SKM-1 treated with dmso at 0.1 percent for 144 hours (cell line): ENCODE measurements around the gene PLD5.
A peak's percentile ranks its signal among the peaks of the same experiment; 100 is the strongest.
"Not testable (repeated sequence)": the region's sequence is repeated elsewhere in the genome, so short reads cannot be mapped to it uniquely, and the experiment has no call there.

ENCODE experiments used
- DNase-seq: peaks from one replicate; lab custom pipeline; 2025; ENCODE audit not compliant: unreplicated experiment; lab: John Stamatoyannopoulos, UW

The PLD5 gene

DNA sequence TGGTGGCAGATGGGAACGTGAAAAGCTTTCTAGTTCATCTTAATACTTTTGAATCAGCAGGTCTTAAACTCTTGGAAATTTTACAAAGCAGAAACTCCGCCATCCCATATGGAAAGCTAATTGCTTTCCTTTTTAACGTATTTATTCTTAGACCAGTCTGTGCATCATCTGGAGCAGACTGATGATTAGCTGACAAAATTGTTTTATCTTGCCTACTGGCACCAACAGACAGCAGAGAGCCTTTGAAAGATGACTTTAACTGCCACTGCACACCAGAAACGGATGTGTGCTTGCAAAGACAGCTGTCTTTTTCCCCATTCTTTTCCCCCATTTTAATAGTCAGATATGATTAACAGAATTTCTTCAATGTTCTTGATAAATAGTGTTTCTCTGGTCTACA is 97.0 kb downstream of the PLD5 start:
- DNase-seq, result no peak

GRCh38 chr1:242426271-242426905 is 98.1 kb downstream of the PLD5 start:
- DNase-seq, result no peak

DNA sequence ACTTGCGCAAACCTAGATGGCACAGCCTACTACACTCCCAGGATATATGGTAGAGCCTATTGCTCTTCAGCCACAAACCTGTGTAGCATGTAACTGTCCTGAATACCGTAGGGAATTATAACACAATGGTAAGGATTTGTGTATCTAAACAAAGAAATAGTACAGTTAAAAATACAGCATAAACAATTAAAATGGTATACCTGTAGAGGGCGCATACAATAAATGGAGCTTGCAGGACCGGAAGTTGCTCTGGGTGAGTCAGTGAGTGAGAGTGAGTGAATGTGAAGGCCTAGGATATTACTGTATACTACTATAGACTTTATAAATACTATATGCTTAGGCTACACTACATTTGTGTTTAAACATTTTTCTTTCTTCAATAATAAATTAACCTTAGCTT is 99.3 kb downstream of the PLD5 start:
- DNase-seq, result peak; percentile 21

DNA sequence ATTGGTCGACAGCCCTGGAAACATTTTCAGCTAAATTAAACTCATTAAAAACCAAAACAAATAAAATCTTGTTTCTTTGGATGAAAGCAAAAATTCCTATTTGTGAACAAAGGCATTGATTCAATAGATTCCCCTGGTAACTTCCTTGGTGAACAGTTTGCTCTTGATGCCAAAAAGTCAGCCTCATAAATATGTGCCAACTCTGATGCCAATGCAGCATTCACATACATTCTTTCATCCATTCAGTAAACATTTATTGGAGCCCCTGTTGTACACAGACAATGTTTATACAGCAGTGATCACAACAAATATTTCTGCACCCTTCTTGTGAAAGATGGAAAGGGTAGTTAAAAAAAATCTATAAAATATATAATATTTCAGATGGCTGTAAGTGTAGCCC is 107.8 kb downstream of the PLD5 start:
- no peak for DNase-seq

DNA sequence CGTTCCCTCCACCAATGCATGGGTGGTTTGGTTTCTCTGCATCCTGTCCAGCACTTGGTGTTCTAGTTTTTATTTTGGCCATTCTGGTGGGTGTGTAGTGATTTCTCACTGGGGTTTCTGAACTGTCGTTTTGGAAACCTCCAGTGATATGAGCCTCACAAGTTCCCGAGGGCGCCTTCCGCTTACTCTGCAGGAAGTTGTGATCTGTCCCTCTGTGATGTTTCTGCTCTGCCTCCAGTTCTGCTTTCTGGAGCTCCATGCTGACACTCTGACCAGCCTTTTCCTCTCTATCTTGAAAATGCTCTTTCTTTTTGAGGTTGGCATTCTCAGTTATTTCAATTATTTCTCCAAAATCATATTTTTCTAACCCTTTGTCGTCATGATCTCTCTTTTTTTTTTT is 111.6 kb downstream of the PLD5 start:
- DNase-seq, result peak; percentile 80

GRCh38 chr1:242411901-242412300 is 112.6 kb downstream of the PLD5 start:
- no peak for DNase-seq

DNA sequence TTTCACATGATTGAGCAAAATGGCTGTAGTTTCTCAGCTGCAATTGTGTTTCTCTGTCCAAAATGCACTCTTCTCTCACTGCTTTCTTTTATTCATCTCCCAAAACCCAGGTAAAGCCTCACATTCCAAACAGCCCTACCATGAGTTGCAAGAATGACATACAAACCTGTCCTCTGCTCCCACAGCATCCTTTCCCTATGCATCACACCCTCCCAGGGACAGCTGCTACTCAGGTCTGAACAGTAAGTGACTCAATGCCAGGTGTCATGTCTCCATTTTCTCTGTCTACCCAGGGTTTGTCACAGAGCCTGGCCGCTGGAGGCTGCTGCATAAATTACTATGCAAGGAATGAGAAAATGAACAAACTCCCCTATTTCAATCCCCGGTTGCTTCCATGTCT is 118.5 kb downstream of the PLD5 start:
- no peak for DNase-seq

- no peak for DNase-seq
Observed at GRCh38 chr1:242404296-242404695, 120.2 kb downstream of the PLD5 start.

- no peak for DNase-seq
Observed at GRCh38 chr1:242402956-242403355, 121.5 kb downstream of the PLD5 start.

DNA sequence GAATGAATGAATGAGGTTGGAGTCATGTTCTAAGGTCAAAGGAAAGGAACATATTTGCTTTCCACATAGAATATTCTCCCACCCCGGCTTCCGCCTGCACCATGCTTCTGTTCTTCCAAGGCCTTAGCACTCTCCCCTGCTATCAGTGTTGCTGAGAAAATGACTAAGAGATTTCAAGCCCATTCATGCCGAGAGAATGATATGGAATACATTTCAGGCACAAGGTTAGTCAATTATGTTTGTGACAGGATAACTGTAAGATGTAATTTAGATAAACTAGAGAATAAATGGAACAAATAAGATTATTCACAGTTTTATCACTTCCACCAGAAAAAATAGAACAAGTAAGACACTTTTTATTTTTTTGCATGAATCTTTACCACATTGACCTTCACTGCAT is 122.6 kb downstream of the PLD5 start:
- no peak for DNase-seq

DNA sequence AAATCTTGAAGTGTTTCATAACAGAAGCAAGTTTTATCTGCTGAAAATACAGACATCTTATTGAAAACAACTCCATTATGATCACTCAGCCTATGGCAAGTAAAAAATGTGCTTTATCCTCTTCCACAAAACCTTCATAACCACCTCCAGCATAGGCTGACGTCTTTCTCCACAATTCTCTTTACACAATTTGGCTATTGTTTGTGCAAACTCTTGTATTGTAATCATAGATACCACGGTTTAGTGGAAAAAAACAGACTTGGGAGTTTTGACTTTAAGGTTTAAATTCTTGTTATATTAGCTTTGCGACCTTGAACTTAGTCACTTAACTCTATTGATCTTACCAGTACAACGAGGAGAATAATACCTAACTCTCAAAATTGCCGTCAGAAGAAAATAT is 126.1 kb downstream of the PLD5 start:
- DNase-seq, result no peak

GRCh38 chr1:242391896-242392295 is 132.6 kb downstream of the PLD5 start:
- no peak for DNase-seq

GRCh38 chr1:242376121-242376520 is 148.4 kb downstream of the PLD5 start:
- not testable (repeated sequence) for DNase-seq

- DNase-seq, result not testable (repeated sequence)
Observed at GRCh38 chr1:242350446-242350845, 174.1 kb downstream of the PLD5 start.

DNA sequence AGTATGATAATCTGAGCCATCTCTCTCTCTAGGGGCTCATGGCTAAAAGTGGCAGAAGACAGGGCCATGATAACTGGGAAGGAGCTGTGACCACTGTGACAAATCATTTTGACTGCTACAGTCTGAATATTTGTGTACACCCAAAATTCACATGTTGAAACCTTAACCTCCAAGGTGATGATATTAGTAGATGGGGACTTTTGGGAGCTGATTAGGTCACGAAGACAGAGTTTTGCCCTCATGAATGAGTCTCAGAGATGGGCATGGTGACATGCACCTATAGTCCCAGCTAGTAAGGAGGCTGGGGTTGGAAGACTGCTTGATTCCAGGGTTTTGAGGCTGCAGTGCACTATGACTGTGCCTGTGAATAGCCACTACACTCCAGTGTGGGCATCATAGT is 174.9 kb downstream of the PLD5 start:
- no peak for DNase-seq

DNA sequence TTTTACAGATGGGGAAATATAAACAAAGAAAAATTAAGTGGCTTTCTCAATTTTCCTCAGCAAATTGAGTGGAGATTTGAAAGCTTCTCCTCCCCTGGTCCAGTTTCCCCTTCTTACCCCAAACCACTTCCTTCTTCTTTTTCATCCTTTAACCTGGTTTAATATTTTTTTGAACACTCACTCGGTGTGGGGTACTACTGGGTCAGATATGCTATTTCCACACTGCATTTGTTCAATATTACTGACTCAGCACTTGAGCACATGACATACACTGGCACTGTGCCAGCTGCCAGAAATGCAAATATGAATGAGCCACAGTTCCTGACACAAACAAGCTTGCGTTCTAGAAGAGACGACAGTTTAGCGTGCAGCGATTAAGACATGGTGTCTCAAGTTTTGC is 193.6 kb downstream of the PLD5 start:
- peak; percentile 30 for DNase-seq

DNA sequence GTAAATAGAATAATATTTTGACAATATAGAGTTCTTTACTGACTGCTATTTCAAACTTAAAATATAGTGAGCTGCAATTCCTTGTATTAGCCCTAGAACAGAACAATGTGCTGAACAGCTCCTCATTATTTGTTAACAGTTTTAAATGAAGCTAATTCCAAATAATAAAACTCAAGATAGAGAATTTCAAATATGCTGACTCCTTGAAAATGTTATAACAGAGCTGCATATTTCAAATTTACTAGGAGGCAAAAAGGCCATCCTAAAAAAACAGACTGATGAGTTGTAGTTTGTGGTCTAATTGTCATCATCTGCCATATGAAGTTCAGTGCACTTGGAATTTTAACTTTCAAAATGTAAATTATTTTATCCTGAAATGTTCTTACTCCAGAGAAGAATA is 197.1 kb downstream of the PLD5 start:
- DNase-seq, result not testable (repeated sequence)

DNA sequence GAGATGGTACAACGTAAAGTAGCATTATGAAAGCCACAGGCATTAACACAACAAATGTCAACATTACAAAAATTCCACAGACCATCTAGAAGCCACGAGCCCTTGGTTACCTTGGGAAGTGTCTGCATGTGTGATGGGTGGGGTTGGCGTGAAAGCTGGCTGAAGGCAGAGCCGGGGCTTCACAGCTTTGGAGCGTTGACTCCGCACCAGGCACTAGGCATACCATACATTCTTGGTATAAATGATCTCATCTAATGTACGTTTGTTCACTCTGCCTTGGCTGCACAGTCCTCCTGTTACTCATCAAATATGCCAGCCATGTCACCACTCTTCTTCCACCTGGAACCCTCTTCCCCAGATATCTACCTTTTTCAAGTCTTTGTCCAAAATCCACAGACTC is 202.5 kb downstream of the PLD5 start:
- DNase-seq, result not testable (repeated sequence)

GRCh38 chr1:242318140-242318539 is 206.4 kb downstream of the PLD5 start:
- no peak for DNase-seq

DNA sequence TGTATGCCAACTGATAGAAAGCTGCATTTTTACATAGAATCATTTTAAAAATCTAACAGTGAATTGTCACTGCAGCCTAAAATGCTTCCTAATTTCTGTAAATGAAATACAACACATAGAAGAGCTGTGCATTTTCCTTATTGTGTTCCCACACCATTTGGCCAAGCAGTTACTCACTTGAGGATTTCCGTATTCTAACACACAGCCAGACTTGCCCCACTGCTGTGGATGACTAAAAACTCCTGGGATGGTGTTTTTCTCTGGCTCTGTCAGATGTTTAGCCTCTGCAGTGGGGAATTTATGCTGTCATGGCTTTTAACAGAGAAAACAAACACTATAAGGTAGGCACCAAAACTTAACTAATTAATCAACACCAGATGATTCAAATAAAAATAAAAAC is 209.6 kb downstream of the PLD5 start:
- DNase-seq, result not testable (repeated sequence)

DNA sequence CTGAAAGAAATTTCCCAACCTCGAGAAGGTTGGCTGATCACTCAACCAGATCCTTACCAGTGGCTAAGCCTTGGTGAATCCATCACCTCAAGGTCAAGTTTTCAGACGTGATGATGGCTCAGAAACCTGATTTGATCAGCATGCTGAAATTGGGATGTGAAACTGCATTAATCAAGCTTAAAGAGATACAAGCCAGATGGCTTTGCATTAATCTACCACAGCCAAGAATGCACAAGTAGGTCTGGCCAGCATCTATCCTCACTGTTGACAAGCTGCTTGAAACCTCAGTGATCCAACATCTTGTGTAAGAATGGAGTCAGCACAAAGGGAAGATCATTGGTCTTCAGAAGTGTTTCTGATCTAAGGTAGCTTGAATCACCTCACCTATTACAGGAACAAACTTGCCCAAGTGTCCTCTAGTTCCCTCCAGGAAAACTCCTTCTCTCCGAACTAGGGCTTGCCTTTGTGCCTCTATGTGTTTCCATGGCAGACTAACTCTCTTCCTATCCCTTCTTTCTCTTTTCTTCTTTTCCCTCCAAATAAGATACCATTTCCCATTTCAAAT is 210.3 kb downstream of the PLD5 start:
- not testable (repeated sequence) for DNase-seq

DNA sequence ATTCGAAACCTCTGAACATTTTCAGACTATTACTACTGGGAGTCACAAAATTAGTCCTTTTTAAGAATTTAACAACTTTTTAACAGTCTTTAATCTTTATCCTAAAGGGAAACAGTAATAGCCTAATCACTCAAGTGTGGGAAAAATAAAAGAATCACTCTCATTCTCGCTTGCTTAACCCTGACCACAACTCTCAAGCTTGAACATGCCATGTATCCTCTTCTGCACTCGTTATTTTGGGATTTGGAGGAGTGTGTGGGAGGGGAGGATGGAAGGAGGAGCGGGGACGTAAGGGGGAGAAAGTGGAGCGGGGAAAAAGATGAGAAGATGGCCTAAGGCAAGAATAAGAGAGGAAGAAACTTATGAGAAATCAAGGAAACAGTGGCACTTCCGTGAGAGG is 215.8 kb downstream of the PLD5 start:
- not testable (repeated sequence) for DNase-seq

- DNase-seq, result not testable (repeated sequence)
Observed at GRCh38 chr1:242293781-242294180, 230.7 kb downstream of the PLD5 start.
